ENCODE data around the gene GNG2. TPM values are rescaled to one million over a fixed set of nuclear protein-coding genes. Genes with fewer than 3 reads are reported as not detected.

Gene GNG2
- total RNA-seq, 1 experiment from 2014 or later: 8.6 TPM

- Mint-ChIP-seq H3K27ac (ENCODE audit: unreplicated experiment) (no peak overlapping the region), H3K4me3 (ENCODE audit: unreplicated experiment) (no peak overlapping the region), H3K27me3 (ENCODE audit: insufficient read depth, unreplicated experiment) (no peaks in the 10 kb centered on the region), H3K4me1 (ENCODE audit: low read depth, unreplicated experiment) (no peaks in the 10 kb centered on the region), H3K9me3 (ENCODE audit: unreplicated experiment) (no peaks in the 10 kb centered on the region), H3K36me3 (ENCODE audit: insufficient read depth, unreplicated experiment) (no peaks in the 10 kb centered on the region)
- no peak for DNase-seq
- no peak for TF ChIP-seq CTCF (IDR thresholded peaks at IDR 0.05; ENCODE audit: insufficient read depth in 1 of 2, low read depth in 1 of 2, low read length in 1 of 2, severe bottlenecking in 1 of 2, unreplicated experiment in 1 of 2)
- no TSS peak for BruUV-seq (replicated peaks)
- H3K4me1 ChIP-seq: no peaks in the 10 kb centered on the region
- no peak overlapping the region for H3K4me3 ChIP-seq (ENCODE audit: low read depth, low read length)
- ChIA-PET CTCF (no interaction called here), POLR2A (no interaction called here)
- 0 out of 2 replicates have a peak, but pooled peaks cover 3% of the 10 kb centered on the region for H3K9me3 ChIP-seq
- no peaks in the 10 kb centered on the region for H3K36me3 ChIP-seq (ENCODE audit: control insufficient read depth, insufficient read depth, low read length)
- H3K27me3 ChIP-seq (replicated peaks; ENCODE audit: control insufficient read depth, insufficient read depth, low read length): no peaks in the 10 kb centered on the region
- intact Hi-C loops (cut with micrococcal nuclease; ENCODE audit: unreplicated experiment): no loop called here
These were observed 65.6 kb downstream of the GNG2 start for GRCh38 chr14:51925980-51926379.

- H3K27me3 ChIP-seq (replicated peaks; ENCODE audit: control insufficient read depth, insufficient read depth, low read length): no peaks in the 10 kb centered on the region
- H3K36me3 Mint-ChIP-seq (ENCODE audit: insufficient read depth, unreplicated experiment): no peaks in the 10 kb centered on the region
- CTCF ChIA-PET: no interaction called here
- H3K36me3 ChIP-seq (ENCODE audit: control insufficient read depth, insufficient read depth, low read length): no peaks in the 10 kb centered on the region
- H3K4me1 ChIP-seq: no peaks in the 10 kb centered on the region
- intact Hi-C loops (cut with micrococcal nuclease; ENCODE audit: unreplicated experiment): no loop called here
- no peaks in the 10 kb centered on the region for H3K4me1 Mint-ChIP-seq (ENCODE audit: low read depth, unreplicated experiment)
- no peak for TF ChIP-seq CTCF (IDR thresholded peaks at IDR 0.05; ENCODE audit: insufficient read depth in 1 of 2, low read depth in 1 of 2, low read length in 1 of 2, severe bottlenecking in 1 of 2, unreplicated experiment in 1 of 2)
- no peaks in the 10 kb centered on the region for H3K9me3 Mint-ChIP-seq (ENCODE audit: unreplicated experiment)
- no peak for DNase-seq
- POLR2A ChIA-PET: no interaction called here
- H3K27ac Mint-ChIP-seq (ENCODE audit: unreplicated experiment): no peak overlapping the region
- no peaks in the 10 kb centered on the region for H3K27me3 Mint-ChIP-seq (ENCODE audit: insufficient read depth, unreplicated experiment)
- H3K4me3 Mint-ChIP-seq (ENCODE audit: unreplicated experiment): no peak overlapping the region
- no peak overlapping the region for H3K4me3 ChIP-seq (ENCODE audit: low read depth, low read length)
- 0 out of 2 replicates have a peak, but pooled peaks cover 3% of the 10 kb centered on the region for H3K9me3 ChIP-seq
- no TSS peak for BruUV-seq (replicated peaks)
These were observed 66.0 kb downstream of the GNG2 start for GRCh38 chr14:51926449-51926848.

GRCh38 chr14:51928568-51928967 is 68.2 kb downstream of the GNG2 start:
- H3K4me1 ChIP-seq: no peaks in the 10 kb centered on the region
- H3K9me3 ChIP-seq: no peaks in the 10 kb centered on the region
- no TSS peak for BruUV-seq (replicated peaks)
- H3K4me1 Mint-ChIP-seq (ENCODE audit: low read depth, unreplicated experiment): no peaks in the 10 kb centered on the region
- intact Hi-C loops (cut with micrococcal nuclease; ENCODE audit: unreplicated experiment): no loop called here
- no peaks in the 10 kb centered on the region for H3K36me3 Mint-ChIP-seq (ENCODE audit: insufficient read depth, unreplicated experiment)
- no peaks in the 10 kb centered on the region for H3K27me3 ChIP-seq (replicated peaks; ENCODE audit: control insufficient read depth, insufficient read depth, low read length)
- ChIA-PET CTCF (no interaction called here), POLR2A (no interaction called here)
- no peak overlapping the region for H3K27ac Mint-ChIP-seq (ENCODE audit: unreplicated experiment)
- H3K27me3 Mint-ChIP-seq (ENCODE audit: insufficient read depth, unreplicated experiment): no peaks in the 10 kb centered on the region
- no peak for DNase-seq
- TF ChIP-seq CTCF (IDR thresholded peaks at IDR 0.05; ENCODE audit: insufficient read depth in 1 of 2, low read depth in 1 of 2, low read length in 1 of 2, severe bottlenecking in 1 of 2, unreplicated experiment in 1 of 2): no peak
- no peaks in the 10 kb centered on the region for H3K9me3 Mint-ChIP-seq (ENCODE audit: unreplicated experiment)
- H3K36me3 ChIP-seq (ENCODE audit: control insufficient read depth, insufficient read depth, low read length): no peaks in the 10 kb centered on the region
- H3K4me3 Mint-ChIP-seq (ENCODE audit: unreplicated experiment): no peak overlapping the region
- no peak overlapping the region for H3K4me3 ChIP-seq (ENCODE audit: low read depth, low read length)

All from Caco-2 (cell line).